Activated CD4-positive, alpha-beta T cell treated with anti-CD3 and anti-CD28 coated beads, Interleukin-2, amount 50 U/mL, for 24 hours (primary cell): ENCODE data around the gene FCN2.

Source experiments
- DNase-seq, 2 donors: peaks; one replicate each; pipeline ENCODE4 v3.0.0-alpha.2; 2020; ENCODE audit warnings: low read depth in 1 of 2, low spot score in 1 of 2

Gene FCN2

GRCh38 chr9:134887686-134888602, 7.3 kb downstream of the FCN2 start:
- DNase-seq, result no peak

DNA sequence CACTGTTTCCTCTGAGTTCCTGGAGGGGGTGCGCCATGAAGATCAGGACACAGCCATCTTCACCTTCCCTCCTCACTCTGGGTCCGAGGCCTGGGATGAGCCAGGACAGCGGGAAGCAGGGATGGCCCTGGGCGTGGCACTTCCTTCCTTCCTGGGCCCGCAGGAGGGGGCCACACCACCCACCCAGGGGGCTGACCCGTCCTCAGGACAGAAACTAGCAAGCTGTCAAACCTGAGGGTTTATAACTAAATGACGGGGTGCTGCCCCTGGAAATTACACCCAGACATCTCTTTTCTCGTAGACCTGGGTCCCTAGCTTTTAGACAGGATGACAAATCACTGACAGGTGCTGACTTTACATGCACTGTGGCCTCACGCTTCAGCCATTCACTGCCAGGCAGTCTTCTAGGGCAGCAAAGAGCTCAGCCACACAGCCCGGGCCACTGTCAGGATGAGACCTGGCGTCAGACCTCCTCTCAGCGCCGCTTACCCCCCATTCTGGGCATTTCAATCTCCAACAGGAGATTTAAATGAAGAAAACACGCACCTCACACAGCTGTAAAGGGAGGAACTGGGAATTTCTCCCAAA, 8.1 kb downstream of the FCN2 start:
- no peak for DNase-seq

- no peak for DNase-seq
These were observed 9.0 kb downstream of the FCN2 start for GRCh38 chr9:134889386-134890154.

GRCh38 chr9:134890155-134890495, 9.5 kb downstream of the FCN2 start:
- no peak for DNase-seq

DNA sequence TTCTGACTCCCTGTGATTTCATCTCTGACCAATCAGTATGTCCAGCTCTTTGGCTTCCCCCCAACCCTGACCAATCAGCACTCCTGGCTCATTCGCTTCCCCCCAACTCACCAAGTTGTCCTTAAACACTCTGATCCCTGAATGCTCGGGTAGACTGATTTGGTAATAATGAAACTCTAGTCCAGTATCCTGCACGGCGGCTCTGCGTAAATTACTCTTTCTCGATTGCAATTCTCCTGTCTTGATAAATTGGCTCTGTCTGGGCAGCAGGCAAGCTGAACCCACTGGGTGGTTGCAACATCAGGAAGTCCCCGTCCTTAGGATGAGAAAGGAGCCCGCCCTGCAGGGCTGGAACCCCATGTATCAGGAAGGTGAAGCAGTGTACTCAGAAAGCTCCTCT, 10.4 kb downstream of the FCN2 start:
- no peak for DNase-seq

DNA sequence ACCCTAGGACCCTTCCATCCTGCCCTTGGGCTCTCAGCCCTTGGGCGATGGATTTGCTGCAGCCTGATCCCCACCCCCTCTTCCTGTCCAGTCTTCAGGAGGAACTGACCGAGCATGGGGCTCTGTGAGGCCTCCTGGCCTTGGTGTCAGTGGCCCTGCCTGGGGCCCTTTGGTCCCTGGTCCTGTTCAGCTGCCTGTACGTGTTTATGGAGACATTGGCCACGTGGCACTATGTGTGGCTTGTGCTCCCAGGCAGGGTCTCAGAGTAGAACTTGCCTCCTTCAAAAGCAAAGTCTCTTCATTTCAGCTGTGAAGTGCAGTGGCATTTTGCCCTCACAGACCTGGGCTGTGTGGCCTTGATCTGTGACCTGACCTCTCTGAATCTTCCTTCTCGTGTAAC, 11.1 kb downstream of the FCN2 start:
- DNase-seq, result no peak

DNA sequence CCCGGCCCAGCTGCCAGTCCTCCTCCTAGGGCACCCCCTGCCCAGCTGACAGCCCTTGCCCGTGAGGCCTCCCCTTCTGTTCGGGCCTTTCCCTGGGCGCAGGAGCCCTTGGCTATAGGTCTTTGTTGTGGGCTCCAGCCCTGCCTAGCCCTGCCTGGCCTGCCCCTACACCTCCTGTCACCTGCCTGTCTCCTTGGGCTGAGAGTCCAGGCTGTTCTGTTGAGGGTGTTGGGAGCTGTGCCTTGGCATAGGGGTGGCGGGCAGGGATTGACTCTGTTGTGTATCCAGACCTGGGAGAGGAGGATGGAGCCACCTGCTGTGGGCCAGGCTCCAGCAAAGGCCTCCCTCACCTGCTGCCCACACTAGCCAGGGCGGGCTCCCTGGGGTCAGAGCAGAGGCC, 11.6 kb downstream of the FCN2 start:
- DNase-seq, result no peak

GRCh38 chr9:134892820-134893420, 12.3 kb downstream of the FCN2 start:
- DNase-seq, result no peak

GRCh38 chr9:134894136-134894860, 13.7 kb downstream of the FCN2 start:
- no peak for DNase-seq

DNA sequence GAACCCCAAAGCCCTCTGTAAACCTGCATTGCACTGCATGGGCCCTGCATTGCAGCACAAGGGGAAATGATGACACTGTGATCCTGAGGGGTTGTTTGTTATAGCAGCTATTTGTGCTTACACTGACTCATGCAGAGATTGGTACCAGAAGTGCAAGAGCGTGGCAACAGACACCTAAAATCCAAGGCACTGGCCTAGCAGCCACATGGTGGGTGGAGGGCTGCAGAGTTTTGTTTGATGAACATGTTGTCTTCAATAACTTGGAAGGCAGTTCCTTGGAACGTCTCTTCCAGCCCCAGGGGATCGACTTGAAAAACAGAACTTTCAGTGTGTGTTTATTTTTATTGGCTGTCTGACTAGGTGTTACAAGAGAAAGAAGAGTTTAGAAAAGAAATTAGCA, 14.5 kb downstream of the FCN2 start:
- DNase-seq, result no peak

DNA sequence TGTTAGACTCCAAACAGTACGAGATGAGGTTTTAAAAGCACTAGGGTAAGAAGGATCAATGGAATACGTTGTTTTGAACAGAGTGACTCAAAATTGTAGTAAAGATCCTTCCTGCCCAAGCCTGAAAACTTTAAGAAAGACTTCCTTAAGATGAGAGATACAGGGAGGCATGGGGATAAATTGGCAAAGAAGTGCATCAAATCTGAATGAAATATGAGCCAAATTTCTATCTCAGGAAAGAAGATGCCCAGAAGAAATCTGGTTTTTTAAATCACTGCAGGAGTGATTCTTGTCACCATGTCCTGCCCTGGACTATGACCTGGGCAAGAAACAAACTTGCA, 14.9 kb downstream of the FCN2 start:
- DNase-seq, result no peak

DNA sequence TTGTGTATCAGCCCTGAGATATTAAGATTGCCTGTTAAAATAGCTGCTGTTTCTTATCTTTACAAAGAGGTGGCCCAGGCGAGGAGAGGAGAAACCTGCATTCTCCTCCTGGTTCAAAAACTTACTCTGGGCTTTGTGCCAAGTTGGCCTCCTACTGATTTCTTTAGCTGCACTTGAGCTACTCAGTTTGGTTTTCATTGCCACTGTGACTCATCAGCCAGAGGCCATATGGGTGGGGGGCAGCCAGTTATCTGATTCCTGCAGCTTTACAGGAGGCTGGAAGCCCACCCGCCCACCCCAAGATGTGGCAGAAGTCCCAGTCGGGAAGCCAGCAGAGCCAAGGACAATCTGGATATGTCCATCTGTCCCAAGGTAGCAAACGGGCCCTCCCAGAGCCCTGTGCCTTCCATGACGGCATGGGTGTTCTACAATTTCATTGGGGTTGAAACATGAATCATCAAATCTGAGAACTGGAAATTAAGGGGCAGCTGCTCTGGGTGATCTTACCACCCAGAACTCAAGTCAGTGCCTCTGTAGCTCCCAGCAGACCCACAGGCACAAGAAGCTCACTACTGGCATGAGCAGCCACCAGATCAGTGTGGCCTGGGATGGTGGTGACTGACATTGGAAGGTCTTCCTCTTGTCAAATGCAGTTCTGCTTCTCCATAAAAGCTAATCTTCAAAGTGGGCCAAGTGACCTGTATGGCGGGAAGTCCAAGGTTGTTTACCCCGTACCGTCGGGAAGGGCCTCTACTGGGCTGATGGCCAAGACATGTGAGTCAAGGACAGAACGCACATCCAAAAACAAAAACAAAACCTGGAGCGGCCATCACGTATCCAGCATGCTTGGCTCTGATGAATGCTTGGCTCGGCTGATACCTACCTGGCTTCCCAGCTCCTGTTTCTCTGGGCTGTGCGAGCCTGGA, 15.6 kb downstream of the FCN2 start:
- DNase-seq, result no peak

DNA sequence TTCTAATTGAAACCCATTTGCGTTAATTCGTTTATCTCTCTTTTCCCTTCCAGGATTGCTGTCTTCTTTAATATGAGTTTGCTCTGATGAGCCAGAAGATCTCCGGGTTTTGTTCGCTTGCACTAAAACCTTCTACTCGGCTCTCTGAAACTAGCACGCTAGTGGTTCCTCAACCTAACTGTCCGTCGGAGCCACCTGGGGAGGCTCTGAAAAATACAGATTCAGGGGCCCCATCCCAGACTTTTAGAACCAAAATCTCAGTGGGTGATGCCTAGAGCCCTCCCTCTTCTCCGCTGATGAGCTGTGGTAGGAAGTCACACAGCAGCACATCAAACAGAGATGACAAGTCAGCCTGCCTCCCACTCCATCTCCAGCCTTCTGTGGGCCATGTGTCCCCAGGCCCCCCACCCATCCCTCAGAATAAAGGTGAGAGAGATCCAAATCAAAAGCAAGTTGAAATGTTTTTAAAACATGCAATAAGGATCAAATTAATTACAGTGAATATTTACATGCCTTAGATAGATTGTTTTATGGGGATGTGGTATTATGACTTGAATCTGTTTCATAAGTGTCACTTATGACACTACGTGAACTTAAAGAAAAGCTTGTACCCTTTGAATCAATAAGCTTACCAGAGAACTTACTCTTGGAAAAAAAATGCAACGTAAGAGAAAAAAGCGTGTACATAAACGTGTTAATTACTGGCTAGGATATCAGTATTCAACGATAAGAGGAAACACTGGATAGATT, 16.4 kb downstream of the FCN2 start:
- DNase-seq, result no peak

DNA sequence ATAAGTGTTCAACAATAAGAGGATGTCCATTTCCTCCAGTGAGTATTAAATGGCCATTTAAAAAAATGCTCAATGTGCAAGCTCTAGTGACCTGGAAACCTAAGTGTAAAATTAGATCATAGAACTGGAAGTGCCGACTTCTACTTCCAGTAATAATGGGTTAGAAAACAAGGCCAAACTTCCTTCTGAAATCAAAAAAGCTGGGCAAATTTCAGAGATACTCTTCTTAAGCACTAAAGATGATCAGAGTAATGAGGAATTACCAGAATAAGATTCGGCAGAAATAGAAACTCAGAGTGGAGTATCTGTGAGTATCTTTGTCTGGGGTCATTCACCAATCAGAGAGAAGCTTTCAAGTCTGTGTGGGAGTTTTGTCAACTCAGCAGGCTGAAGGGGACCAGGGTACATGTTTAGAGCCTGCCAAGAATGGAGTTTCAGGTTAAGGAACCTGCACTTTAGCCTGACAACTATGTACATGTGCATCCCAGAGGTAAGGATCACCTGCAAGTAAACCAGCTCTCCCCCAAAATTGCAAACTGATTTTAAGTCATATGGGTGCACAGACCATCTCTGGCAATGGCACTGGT, 17.1 kb downstream of the FCN2 start:
- no peak for DNase-seq

DNA sequence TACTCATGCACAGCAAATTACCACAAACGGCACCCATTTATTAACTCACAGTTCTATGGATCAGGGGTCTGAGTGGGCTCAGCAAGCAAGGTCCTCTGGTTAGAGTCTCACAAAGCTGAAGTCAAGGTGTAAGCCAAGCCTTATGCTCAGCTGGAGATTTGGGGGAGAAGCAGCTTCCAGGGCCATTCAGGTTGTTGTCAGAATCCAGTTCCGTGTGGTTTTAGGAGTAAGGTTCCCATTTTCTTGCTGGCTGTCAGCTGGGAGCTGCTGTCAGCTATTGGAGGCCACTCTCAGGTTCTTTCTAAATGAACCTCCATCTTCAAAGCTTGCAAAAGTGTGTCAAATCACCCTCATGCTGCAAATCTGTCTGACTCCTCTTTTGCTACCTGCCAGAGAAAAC, 17.7 kb downstream of the FCN2 start:
- DNase-seq, result no peak

DNA sequence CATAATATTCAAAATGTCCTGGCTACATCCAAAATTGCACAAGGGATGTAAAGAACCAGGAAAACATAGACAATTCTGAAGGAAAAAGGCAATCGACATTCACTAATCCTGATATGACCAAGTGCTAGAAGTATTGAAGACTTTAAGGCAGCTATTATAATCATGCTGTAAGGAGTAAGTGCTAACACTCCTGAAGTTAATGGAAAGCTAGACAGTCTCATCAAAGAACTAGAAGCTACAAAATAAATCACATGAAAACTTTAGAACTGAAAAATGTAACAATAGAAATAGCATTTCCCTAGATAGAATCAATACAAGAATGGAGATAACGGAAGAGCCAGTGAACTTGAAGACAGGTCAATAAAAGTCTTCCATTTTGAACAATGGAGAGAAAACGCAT, 18.6 kb downstream of the FCN2 start:
- no peak for DNase-seq

GRCh38 chr9:134899818-134900217, 19.2 kb downstream of the FCN2 start:
- DNase-seq, result no peak

GRCh38 chr9:134902936-134903335, 22.3 kb downstream of the FCN2 start:
- no peak for DNase-seq
